GM18499 (cell line): ENCODE data around the gene KCNB1.

ENCODE experiments used
- ATAC-seq: cut with Tn5 transposase; IDR thresholded peaks from one replicate; pipeline ENCODE4 v1.9.1; 2021; ENCODE audit warnings: moderate number of reproducible peaks; ENCODE audit not compliant: insufficient read depth, unreplicated experiment

Gene KCNB1

GRCh38 chr20:49503176-49503575, 20.7 kb upstream of the KCNB1 start:
- ATAC-seq = no peak

GRCh38 chr20:49501917-49502316, 19.4 kb upstream of the KCNB1 start:
- no peak for ATAC-seq

- ATAC-seq = no peak
Observed at GRCh38 chr20:49497398-49497669, 14.9 kb upstream of the KCNB1 start.

GRCh38 chr20:49496553-49497397, 14.3 kb upstream of the KCNB1 start:
- ATAC-seq = no peak

GRCh38 chr20:49496043-49496442, 13.6 kb upstream of the KCNB1 start:
- ATAC-seq = no peak

- no peak for ATAC-seq
Observed at GRCh38 chr20:49490689-49491088, 8.2 kb upstream of the KCNB1 start.

GRCh38 chr20:49489688-49490087, 7.2 kb upstream of the KCNB1 start:
- ATAC-seq = no peak

GRCh38 chr20:49486064-49486463, 3.6 kb upstream of the KCNB1 start:
- ATAC-seq = no peak

- ATAC-seq = no peak
Observed at GRCh38 chr20:49485563-49485962, 3.1 kb upstream of the KCNB1 start.

GRCh38 chr20:49484180-49485140, 2.0 kb upstream of the KCNB1 start:
- ATAC-seq = no peak

GRCh38 chr20:49483696-49484123, 1.2 kb upstream of the KCNB1 start:
- ATAC-seq = no peak

GRCh38 chr20:49483018-49483695, 689 bp upstream of the KCNB1 start:
- no peak for ATAC-seq

- no peak for ATAC-seq
Observed at GRCh38 chr20:49482173-49482572, 295 bp downstream of the KCNB1 start.

- no peak for ATAC-seq
Observed at GRCh38 chr20:49481116-49481515, 1.4 kb downstream of the KCNB1 start.

GRCh38 chr20:49480236-49480635, 2.2 kb downstream of the KCNB1 start:
- no peak for ATAC-seq

GRCh38 chr20:49479785-49480184, 2.7 kb downstream of the KCNB1 start:
- ATAC-seq = no peak

GRCh38 chr20:49478754-49479689, 3.4 kb downstream of the KCNB1 start:
- ATAC-seq = no peak

GRCh38 chr20:49478266-49478665, 4.2 kb downstream of the KCNB1 start:
- no peak for ATAC-seq

- no peak for ATAC-seq
Observed at GRCh38 chr20:49477200-49477599, 5.3 kb downstream of the KCNB1 start.

- no peak for ATAC-seq
Observed at GRCh38 chr20:49476016-49476355, 6.5 kb downstream of the KCNB1 start.
